CD4-positive, alpha-beta T cell treated with Interleukin-1 beta for 1 hour (primary cell): ENCODE results near the gene MRAP.

Experiments
- DNase-seq, 2 donors: peaks; one replicate each; pipeline ENCODE4 v3.0.0-alpha.2; 2020 to 2022

Gene MRAP

DNA sequence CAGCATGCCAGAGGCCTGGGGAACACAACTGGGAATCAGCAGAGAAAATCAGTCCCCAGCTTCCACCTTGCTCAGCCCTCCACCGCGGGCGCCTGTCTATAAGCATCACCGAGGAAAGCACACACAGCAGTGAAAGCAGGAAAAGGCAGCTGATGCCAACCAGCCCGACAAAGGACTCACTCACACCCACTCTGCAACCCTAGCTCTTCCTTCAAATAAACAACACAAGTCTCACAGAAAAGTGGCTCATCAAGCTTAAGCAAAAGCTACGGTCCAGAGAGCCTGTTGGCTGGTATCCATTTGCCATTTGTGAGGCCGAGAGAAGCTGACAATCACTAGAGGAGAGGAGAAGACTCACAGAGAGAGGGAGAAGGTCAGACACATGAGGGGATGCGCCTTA is 27.1 kb downstream of the MRAP start:
- DNase-seq = no peak

DNA sequence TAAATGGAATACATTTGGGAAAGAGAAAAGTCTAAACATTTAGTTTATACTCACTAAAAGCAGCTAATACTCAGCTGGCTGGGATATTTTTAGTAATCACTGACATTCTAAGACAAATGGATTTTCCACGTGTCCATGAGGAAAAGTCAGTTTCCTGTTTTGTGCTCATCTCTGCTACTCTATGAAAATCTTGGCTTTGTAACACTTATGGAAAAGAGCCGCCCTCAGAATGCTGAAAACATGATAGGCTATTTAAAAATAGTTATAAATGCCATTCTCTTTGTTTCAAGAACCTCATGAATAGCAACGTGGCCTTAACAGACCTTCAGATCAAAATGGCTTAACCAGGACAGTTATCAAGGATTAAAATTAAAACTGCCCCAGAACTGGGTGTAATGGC is 29.9 kb downstream of the MRAP start:
- no peak for DNase-seq

DNA sequence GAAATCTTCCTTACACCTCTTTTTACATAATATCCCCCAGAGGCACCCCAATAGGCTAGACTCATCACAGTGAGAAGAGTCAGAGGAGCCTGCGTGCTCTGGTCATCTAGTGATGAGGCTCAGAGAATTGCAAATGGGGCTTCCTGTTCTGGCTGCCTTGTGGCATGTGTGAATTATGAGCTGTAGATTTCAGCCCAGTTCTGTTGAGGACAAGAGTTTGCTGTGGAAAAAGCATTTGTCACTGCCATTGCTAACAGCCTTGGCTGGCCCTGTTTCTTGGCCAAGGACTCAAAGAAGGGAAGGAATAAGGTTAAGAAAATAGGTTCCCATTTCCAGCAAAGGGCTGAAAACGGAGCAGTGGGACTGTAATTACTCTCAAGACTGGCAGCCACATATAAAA is 30.7 kb downstream of the MRAP start:
- no peak for DNase-seq

DNA sequence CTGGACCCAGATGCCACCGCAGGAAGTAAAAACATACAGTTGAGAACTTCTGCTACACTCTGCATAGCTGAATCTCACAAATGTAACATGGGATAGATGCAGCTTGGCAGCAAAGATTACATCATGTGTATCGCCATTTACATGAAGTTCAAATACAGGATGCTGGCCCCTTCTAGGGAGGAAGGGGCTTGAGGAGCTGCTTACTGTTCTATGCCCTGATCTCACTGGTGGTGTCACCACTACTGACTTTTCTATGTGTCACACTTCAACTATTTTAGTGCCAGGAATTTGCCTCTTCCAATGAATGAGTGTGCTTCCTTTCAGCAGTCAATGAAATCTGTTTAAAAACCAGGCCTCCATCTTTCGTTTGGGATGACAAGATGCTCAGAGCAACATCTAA is 31.1 kb downstream of the MRAP start:
- no peak for DNase-seq

DNA sequence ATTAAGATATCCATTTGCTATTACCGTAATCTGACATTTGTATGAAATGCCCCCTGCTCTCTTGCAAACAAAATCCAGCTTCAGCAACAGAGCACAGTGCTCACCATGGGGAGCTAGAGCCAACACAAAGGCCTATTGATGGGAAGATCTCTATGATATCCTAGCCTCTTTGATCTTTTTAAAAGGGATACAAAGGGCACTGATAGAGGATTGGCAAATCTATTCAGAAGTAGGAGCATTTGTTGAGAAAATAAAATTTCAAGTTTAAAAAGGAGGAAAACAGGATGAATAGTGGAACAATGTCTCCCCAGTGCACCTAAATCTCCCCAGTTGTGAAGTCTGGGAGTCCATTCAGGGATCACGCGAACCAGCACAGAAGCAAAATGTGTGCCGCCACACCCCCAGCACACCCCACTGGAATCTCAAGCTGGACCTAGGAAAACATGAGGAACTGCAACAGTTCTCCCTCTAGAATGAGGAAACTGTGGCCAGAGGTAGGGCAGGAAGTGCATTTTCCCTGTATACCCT is 32.2 kb downstream of the MRAP start:
- no peak for DNase-seq

DNA sequence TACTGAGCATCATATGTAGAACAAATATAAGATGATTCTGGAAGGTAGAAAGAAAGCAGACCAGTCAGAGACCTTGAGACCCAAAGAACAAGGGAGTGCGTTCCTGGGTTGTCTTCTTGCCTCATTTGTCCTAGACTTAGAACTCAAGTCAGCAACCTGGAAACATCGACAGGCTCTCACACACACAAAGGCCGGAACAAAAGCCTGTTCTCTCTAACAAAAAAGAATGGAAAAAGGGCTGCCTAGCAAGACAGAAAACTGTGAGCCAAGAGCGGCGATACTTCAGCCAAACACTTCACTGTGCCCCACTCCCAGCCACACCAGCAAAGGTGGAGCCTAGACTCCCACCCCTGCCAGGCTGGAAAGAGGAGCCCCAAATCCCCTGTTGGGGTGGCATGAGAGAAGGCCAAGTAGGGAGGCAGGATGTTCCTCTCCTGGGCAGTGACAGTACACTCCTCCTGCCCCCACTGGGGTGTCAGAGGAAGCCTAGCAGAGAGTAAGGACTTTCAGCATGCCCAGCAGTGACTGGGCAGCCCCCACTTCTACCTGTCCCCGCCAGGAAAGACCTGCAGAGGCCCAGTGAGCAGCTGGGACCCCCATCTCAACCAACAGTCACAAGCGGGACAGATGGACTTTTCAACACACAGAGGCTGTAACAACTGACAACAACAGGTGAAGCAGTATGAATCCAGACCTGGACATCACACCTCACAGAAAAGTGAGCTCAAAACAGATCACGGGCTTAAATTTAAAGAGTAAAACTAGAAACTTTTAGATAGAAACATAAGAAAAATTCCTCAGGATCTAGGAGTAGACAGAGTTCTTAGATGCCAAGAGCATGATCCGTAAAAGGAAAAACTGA is 33.0 kb downstream of the MRAP start:
- DNase-seq = no peak

DNA sequence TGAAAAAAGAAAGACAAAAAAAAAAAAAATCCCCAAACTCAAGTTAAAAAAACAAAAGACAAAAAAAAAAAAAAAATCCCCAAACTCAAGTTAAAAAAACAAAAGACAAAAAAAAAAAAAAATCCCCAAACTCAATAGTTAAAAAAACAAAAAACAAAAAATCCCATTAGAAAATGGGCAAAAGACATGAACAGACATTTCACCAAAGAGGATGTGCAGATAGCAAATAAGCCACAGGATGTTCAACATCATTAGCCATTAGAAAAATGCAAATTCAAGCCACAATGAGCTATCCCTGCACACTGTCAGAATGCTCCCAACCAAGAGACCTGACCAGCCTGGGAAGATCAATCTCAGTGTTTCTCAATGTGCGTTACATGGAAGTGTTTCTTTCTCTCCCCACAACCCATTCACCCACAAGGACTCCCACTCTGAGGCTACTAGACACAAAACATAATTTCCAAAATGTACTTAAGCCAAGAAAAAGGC is 33.9 kb downstream of the MRAP start:
- DNase-seq = no peak

DNA sequence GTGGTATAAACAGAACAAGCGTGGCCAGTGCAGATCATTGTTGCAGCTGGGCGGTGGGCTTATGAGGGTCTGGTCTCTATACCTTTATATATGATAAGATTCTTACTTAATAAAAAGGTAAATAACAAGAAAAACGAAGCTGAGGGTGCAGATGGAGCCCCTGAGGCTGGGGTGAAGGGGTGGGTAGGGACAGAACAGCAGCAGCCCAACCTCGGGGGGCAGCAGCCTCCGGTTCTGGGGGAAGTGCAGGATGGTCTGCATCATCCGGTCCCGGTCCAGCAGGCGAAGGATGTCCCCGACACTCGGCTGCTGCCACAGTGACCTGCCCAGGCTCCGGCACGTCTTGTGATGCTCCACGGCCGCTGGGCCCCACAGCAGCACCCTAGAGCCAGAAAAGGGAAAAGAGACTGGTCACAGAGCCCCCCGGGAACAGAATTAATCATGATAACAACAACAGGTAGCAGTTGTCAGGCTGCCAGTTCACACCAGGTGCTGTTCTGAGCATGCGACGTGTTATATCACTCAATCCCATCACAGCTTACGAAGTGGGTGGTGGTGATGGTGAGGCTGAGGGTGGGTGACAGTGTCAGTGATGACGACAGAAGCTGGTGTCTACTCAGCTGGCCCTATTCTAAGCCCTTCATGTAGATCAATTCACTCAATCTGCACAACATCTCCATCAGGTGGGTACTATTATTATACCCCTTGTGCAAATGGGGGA is 35.5 kb downstream of the MRAP start:
- DNase-seq = no peak

DNA sequence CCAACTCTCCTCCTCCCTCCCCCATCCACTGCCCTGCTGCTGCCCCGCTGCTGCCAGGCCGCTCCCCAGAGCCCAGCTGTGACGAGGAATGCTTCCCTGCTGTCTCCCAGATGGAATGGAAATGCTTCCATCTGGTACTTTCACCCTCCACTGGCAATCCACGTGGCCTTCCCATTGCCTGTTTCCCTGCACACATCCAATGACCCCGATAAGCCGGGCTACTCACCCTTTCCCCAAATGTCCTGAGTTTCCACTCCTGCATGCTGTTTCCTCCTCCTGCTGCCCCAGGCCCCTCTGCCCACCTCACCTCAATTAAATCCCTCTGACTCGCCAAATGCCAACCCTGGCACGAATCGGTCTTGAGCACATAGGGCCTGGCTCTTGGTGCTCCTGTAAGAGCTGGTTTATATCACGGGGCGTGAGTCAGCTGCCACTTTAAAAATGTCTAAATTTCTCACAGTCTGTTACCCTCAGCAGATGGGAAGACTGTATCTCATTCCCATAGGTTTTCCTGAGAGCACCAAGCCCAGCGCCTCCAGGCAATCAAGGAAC is 36.4 kb downstream of the MRAP start:
- no peak for DNase-seq

DNA sequence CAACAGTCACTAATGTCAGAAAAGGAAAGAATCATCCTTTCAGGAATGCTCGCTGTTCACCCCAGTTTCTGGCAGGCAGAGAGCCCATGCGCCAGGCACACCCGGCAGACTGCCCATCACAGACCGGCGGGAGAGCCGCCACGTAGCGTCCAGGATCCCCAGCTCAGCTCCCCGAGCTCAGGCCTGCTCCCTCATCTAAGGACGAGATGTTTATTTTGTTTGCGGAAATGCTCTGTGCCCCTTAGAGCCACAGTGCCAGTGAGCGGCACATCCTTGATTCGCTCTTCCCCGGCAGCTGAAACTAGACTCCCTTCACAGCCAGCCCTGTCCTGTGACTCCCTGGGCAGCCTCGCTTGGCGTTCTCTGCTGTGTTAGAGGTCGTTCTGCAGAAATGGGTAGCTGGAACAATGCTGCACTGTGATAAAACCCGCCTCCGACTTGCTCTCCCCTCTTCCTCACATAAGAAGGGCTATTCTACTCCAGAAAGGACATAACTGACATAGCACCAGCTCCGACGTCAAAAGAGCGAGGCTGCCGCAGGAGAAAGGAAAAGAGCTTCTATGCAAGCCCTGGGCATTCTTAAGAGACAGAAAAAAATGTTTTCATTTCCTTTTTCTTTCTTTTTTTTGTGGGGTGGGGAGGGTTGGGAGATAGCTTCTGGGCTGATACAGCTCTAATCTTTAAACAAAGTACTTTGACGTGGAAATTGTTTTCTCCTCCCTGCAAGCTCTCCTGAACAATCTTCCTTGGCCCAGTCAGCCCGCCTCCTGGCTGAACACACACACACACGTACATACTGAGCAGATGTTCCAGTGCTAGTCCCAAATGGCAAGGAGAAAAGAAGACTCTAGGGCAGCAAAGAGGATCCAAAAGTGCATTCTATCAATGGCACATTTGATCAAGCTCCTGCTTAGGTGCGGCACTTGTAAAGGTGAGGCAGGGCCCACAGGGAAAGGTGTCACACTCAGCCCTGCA is 37.2 kb downstream of the MRAP start:
- no peak for DNase-seq

DNA sequence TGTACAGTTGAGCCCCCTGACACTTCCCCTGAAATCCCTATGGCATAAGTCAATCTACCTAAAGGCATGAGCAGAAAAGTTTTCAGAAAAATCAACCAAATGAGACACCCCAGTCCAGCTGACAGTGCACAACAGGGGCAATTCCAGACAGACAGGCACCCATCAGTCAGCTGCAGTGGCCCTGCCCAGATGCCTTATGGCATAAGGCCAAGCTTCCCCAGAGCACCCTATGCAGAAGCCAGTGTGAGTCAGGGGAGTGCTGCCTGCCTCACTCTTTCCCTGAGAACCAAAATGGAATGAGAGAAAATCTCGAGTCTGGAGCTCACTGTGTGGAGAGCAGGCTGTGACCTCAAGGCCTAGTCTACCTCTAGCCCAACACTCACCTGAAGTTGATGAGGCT is 38.1 kb downstream of the MRAP start:
- no peak for DNase-seq

DNA sequence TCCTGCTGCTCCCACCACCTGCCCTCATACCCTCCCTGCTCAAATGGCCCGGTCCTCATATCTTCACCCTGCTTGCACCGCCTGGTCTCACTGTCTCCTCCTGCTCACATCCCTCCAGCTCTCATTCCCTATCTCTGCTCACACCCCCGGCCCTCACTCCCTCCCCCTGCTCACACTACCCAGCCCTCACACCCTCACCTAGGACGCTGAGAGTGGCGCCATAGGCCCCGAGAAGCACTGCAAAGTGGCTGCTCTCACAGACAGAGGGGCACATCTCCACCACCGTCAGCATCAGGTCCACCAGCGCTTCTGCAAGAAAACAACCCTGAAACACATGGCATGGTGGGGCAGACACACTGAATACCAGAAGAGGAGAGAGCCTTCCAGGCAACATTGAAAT is 38.6 kb downstream of the MRAP start:
- no peak for DNase-seq

DNA sequence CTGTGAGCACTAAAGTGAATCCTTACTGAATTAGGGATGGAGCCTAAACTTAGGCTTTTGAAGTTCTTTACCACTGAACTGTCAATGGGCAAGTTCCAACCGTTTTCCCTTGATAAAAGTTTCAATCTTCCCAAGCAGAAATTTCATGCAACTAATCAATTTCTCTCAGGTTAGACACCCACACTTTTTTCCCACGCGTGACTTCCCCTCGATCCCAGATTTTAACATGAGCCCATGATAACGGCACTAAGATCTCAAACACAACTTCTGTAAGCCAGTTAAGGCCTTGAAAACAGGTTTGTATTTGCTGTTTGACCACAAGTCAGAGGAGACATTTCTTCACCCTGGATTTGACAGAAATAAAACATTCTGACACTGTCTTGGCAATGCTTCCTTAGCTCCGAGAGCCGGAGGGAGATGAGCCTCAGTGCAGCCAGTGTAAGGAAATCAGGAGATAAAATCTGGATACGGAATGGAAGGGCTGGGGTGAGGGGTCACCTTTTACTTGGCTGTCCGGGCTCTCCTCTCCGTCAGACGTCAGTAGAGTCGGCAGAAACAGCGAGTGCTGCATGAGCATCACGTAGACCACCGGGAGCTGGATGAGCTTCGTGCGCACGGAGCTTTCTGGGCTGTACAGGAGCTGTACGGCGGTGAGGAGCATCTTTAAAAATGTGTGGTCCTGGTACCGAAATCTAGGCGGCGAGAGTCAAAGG is 39.7 kb downstream of the MRAP start:
- DNase-seq = no peak

DNA sequence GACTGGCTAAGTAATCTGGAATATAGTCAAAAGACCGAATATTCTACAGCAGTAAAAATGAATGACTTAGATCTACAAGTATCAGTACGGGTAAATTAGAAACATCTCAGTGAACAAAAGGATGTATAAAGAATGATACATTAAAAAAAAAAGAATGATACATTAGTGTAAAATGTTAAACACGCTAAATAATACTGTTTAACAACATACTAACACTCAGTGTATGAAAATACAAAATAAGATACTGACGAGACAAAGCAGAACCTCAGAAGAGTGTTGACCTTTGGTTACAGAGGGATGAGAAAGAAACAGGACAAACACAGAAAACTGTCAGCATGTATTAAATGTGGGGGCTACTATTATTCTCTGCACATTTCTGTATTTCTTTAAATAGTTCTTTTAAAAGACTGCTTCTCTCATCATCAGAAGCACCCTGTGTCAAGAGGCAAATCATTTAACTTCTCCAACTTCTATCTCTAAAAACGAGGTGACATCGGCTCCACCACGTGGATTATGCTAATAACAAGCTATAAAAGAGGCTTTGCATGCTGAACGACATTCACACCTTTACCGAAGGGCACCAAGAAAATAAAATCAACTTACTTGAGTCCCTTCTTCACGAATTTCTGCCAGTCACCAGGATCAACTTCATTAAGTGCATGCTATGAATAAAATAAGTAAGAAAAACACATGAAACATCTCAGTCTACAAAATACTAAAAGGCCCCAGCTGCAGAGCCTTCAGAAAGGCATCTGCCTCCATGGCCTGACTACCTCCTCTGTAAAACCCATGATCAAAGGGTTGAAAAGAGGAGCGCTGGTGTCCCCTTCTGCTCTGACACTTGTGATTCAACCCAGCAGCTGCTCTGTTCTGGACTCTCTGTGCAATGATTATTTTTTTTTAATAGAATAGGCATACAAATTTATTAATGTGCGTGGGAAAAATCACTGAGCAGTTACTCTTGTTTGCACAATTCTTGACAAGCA is 42.5 kb downstream of the MRAP start:
- DNase-seq = no peak

DNA sequence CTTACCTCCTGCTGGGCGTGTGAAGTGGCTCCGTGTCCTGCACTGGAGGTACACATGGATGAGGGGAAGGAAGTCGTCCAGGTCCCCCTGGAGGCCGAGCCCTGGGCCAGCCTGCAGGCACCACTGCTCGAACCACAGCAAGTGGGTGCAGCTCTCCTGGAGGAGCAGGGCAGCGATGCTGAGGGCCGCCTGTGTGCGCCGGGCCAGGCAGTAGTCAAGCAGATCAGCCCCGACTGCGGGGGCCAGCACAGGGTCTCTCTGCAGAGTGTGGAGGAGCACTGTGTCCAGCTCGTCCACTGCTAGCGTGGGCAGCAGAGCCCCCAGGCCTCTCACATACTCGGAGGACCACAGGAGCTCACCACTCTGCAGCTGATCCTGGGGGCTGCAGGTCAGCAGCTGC is 48.3 kb downstream of the MRAP start:
- no peak for DNase-seq

DNA sequence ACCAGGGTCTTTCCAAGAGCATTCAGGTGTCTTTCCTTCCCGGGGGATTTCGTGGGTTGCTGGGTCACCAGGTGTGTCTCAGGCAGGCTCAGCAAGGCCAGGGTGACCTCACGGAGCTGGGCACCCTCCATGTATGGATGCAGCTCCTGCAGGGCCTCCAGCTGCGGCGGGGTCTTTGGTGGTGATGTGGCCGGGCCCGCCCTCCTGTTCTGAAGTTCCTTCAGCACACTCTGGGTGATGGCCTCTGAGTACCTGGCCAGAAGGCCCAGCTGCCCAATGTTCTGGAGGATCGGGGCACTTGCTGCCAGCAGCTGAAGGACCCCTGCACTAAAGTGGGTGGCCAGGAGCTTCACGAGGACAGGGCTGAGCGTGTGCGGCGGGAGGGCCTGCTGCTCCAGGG is 48.7 kb downstream of the MRAP start:
- DNase-seq = no peak

DNA sequence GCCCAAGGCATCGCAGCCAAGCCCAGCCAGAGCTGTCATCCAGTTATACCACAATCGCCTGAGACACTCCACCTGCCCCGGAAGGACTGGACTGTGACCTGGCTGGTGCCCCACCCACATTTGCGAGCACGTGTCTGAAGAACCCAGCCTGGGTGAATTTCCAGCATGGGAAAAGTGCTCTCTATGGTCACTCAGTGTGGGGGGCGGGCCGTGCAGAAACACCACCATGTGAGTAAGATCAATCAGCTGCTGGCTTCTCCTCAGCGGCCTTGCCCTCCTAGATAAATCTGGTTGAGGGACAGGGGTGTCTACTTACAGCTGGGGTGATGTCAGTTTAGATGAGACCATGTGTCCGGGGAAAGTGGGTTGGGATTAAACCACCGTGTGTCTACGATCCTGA is 49.3 kb downstream of the MRAP start:
- no peak for DNase-seq

DNA sequence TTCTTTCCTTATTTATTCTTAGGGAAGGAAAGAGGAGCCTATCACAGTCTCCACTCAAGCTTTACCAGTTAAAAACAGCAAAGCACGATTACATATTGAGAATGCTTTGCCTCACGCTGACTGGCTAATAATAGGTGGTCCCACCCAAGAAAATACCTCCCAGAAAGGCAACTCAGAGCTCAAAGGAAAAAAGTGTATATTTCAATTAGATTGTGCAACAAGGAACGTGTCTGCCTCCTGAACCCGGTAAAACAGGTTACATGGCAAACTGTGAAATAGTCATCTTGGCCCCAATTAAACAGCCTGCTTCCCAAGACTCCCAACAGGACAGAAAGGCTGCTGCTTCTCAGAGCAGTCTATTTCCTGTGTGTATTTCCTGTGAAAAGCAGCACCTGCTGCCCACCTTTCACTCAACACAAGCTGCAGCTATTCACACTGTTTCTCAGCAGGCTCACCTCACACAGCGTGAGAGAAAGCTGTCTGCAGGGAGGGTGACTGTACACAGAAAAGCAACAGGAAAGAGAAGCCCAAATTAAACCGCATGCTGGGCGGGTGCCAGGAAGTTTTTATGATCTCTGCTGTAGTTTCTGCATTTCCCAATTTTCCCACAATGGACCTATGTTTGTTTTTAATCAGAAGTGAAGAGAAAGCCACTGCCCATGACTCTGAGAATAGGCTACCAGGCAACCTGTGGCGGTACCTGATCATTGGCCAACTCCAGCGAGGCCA is 50.1 kb downstream of the MRAP start:
- no peak for DNase-seq

DNA sequence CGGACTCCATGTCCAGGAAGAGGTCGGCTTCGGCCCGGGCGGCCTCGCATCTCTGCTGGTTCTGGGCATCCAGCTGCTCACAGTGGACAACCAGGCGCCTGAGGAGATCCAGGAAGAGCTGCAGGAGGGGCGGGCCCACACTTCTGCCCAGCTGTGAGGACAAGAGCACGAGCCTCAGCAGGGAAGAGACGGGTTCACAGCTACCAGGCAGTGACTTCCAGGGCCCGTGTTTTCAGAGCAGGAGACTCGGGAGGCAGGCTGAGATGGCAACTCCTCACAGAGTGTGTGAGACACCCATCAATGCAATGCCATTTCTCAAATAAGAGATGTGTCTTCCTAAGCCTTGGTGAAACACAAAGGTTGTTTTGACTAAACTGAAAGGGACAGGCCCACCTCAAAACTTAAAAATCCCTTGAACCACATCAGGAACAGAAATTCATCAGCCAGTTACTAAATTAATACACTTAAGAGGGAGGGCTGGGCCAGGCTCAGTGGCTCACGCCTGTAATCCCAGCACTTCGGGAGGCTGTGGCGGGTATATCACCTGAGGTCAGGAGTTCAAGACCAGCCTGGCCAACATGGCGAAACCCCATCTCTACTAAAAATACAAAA is 50.8 kb downstream of the MRAP start:
- no peak for DNase-seq
